ENCODE results near the gene HOXC11. TPM values are rescaled to one million over a fixed set of nuclear protein-coding genes. Genes with fewer than 3 reads are reported as not detected.
A peak's percentile ranks its signal among the peaks of the same experiment; 100 is the strongest.

The HOXC11 gene
- total RNA-seq, 3 donors from 2014 or later (not counting 1 experiment from before 2014, with no cell fraction given), result not detected

GRCh38 chr12:53975064-53975471, 2.1 kb downstream of the HOXC11 start:
- Histone ChIP-seq H3K9me3 (ENCODE audit: control insufficient read depth, insufficient read depth, low read length) (peaks cover 5% of the 10 kb centered on the region), H3K27me3 (ENCODE audit: control insufficient read depth, insufficient read depth, low read length) (peaks cover 90% of the 10 kb centered on the region)
- H3K27ac Mint-ChIP-seq, result no peak overlapping the region

GRCh38 chr12:53975479-53976152, 2.7 kb downstream of the HOXC11 start:
- no peak overlapping the region for H3K27ac Mint-ChIP-seq
- no peaks in the 10 kb centered on the region for H3K36me3 ChIP-seq (ENCODE audit: control insufficient read depth, insufficient read depth, low read length)
- H3K4me1 Mint-ChIP-seq, result peaks cover 18 to 31% of the 10 kb centered on the region in 2 donors
- H3K27me3 ChIP-seq (ENCODE audit: control insufficient read depth, insufficient read depth, low read length), result peaks cover 88% of the 10 kb centered on the region
- H3K4me3 ChIP-seq (ENCODE audit: low read length), result no peak overlapping the region
- no peaks in the 10 kb centered on the region for H3K36me3 Mint-ChIP-seq
- H3K27ac ChIP-seq (ENCODE audit: low read length), result no peak overlapping the region
- no peaks in the 10 kb centered on the region for H3K9me3 Mint-ChIP-seq
- TF ChIP-seq, protein P1, sequence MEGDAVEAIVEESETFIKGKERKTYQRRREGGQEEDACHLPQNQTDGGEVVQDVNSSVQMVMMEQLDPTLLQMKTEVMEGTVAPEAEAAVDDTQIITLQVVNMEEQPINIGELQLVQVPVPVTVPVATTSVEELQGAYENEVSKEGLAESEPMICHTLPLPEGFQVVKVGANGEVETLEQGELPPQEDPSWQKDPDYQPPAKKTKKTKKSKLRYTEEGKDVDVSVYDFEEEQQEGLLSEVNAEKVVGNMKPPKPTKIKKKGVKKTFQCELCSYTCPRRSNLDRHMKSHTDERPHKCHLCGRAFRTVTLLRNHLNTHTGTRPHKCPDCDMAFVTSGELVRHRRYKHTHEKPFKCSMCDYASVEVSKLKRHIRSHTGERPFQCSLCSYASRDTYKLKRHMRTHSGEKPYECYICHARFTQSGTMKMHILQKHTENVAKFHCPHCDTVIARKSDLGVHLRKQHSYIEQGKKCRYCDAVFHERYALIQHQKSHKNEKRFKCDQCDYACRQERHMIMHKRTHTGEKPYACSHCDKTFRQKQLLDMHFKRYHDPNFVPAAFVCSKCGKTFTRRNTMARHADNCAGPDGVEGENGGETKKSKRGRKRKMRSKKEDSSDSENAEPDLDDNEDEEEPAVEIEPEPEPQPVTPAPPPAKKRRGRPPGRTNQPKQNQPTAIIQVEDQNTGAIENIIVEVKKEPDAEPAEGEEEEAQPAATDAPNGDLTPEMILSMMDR (IDR thresholded peaks at IDR 0.05), result no peak
- DNase-seq (no peak), ATAC-seq (no peak)
- peaks cover 32% of the 10 kb centered on the region for H3K4me1 ChIP-seq (ENCODE audit: control insufficient read depth, insufficient read depth, low read length)
- intact Hi-C loops (cut with micrococcal nuclease), result loop anchor here (5.0 kb wide), 1 partner anchor 37 kb away; no protein-coding TSS in a partner anchor
- peak overlapping the region; percentile 64 for H3K4me3 Mint-ChIP-seq
- H3K27me3 Mint-ChIP-seq (ENCODE audit: low read depth in 2 of 2), result peaks cover 83% of the 10 kb centered on the region in 2 donors
- H3K9me3 ChIP-seq (ENCODE audit: control insufficient read depth, insufficient read depth, low read length), result peaks cover 5% of the 10 kb centered on the region
- 10% methylated on average over 30 of the region's 31 CpGs for WGBS (ENCODE audit: insufficient coverage)

More at GRCh38 chr12:53975064-53975471, 2.1 kb downstream of the HOXC11 start:
- Histone ChIP-seq H3K27ac (ENCODE audit: low read length) (no peak overlapping the region), H3K36me3 (ENCODE audit: control insufficient read depth, insufficient read depth, low read length) (no peaks in the 10 kb centered on the region), H3K4me1 (ENCODE audit: control insufficient read depth, insufficient read depth, low read length) (peaks cover 32% of the 10 kb centered on the region), H3K4me3 (ENCODE audit: low read length) (no peak overlapping the region)
- H3K4me3 Mint-ChIP-seq, result peak overlapping the region; percentile 13
- intact Hi-C loops (cut with micrococcal nuclease), result loop anchor here (5.0 kb wide), 1 partner anchor 37 kb away; no protein-coding TSS in a partner anchor
- peaks cover 82 to 83% of the 10 kb centered on the region in 2 donors for H3K27me3 Mint-ChIP-seq (ENCODE audit: low read depth in 2 of 2)
- no peaks in the 10 kb centered on the region for H3K9me3 Mint-ChIP-seq
- WGBS (ENCODE audit: insufficient coverage), result 5% methylated on average over 23 of the region's 25 CpGs
- H3K36me3 Mint-ChIP-seq, result no peaks in the 10 kb centered on the region
- no peak for DNase-seq
- TF ChIP-seq, protein P1 (IDR thresholded peaks at IDR 0.05), result no peak
- no peak for ATAC-seq
- H3K4me1 Mint-ChIP-seq, result peaks cover 18 to 31% of the 10 kb centered on the region in 2 donors

GRCh38 chr12:53976172-53976822, 3.4 kb downstream of the HOXC11 start:
- Mint-ChIP-seq H3K36me3 (no peaks in the 10 kb centered on the region), H3K27me3 (ENCODE audit: low read depth in 2 of 2) (peaks cover 81 to 83% of the 10 kb centered on the region in 2 donors), H3K4me3 (peak overlapping the region; percentile 25), H3K4me1 (peaks cover 18 to 31% of the 10 kb centered on the region in 2 donors), H3K27ac (no peak overlapping the region), H3K9me3 (no peaks in the 10 kb centered on the region)
- H3K4me1 ChIP-seq (ENCODE audit: control insufficient read depth, insufficient read depth, low read length), result peaks cover 32% of the 10 kb centered on the region
- H3K27me3 ChIP-seq (ENCODE audit: control insufficient read depth, insufficient read depth, low read length), result peaks cover 87% of the 10 kb centered on the region
- WGBS (ENCODE audit: insufficient coverage), result 27% methylated on average over 15 of the region's 21 CpGs
- intact Hi-C loops (cut with micrococcal nuclease), result loop anchor here (5.0 kb wide), 1 partner anchor 36 kb away; no protein-coding TSS in a partner anchor
- no peak overlapping the region for H3K27ac ChIP-seq (ENCODE audit: low read length)
- H3K9me3 ChIP-seq (ENCODE audit: control insufficient read depth, insufficient read depth, low read length), result peaks cover 5% of the 10 kb centered on the region
- H3K36me3 ChIP-seq (ENCODE audit: control insufficient read depth, insufficient read depth, low read length), result no peaks in the 10 kb centered on the region
- DNase-seq (no peak), ATAC-seq (no peak)
- H3K4me3 ChIP-seq (ENCODE audit: low read length), result no peak overlapping the region
- TF ChIP-seq, protein P1 (IDR thresholded peaks at IDR 0.05), result no peak

All from natural killer cell (primary cell).